Measurements from ENCODE around the gene POFUT2. TPM values are rescaled to one million over a fixed set of nuclear protein-coding genes. Genes with fewer than 3 reads are reported as not detected.

POFUT2 gene
- total RNA-seq, 1 experiment from 2014 or later = 14.3 TPM

GRCh38 chr21:45248893-45249381 lies 38.8 kb downstream of the POFUT2 start:
- in situ Hi-C loops (cut with HindIII; ENCODE audit: low pct_unique_long_range_greater_than_20kb, low sequenced_read_pairs) = no loop called here
- no peak for DNase-seq (ENCODE audit: low read depth, low spot score)

- in situ Hi-C loops (cut with HindIII; ENCODE audit: low pct_unique_long_range_greater_than_20kb, low sequenced_read_pairs) = no loop called here
- DNase-seq (ENCODE audit: low read depth, low spot score) = no peak
Measured at GRCh38 chr21:45248301-45248892, 39.3 kb downstream of the POFUT2 start.

- in situ Hi-C loops (cut with HindIII; ENCODE audit: low pct_unique_long_range_greater_than_20kb, low sequenced_read_pairs) = no loop called here
- no peak for DNase-seq (ENCODE audit: low read depth, low spot score)
Measured at GRCh38 chr21:45246386-45247320, 41.0 kb downstream of the POFUT2 start.

GRCh38 chr21:45244799-45245340 lies 42.8 kb downstream of the POFUT2 start:
- in situ Hi-C loops (cut with HindIII; ENCODE audit: low pct_unique_long_range_greater_than_20kb, low sequenced_read_pairs) = no loop called here
- DNase-seq (ENCODE audit: low read depth, low spot score) = no peak

- in situ Hi-C loops (cut with HindIII; ENCODE audit: low pct_unique_long_range_greater_than_20kb, low sequenced_read_pairs) = no loop called here
- no peak for DNase-seq (ENCODE audit: low read depth, low spot score)
Measured at GRCh38 chr21:45243603-45244002, 44.1 kb downstream of the POFUT2 start.

GRCh38 chr21:45241357-45241756 lies 46.3 kb downstream of the POFUT2 start:
- DNase-seq (ENCODE audit: low read depth, low spot score) = no peak
- in situ Hi-C loops (cut with HindIII; ENCODE audit: low pct_unique_long_range_greater_than_20kb, low sequenced_read_pairs) = no loop called here

GRCh38 chr21:45237401-45237800 lies 50.3 kb downstream of the POFUT2 start:
- in situ Hi-C loops (cut with HindIII; ENCODE audit: low pct_unique_long_range_greater_than_20kb, low sequenced_read_pairs) = no loop called here
- no peak for DNase-seq (ENCODE audit: low read depth, low spot score)

- no peak for DNase-seq (ENCODE audit: low read depth, low spot score)
- in situ Hi-C loops (cut with HindIII; ENCODE audit: low pct_unique_long_range_greater_than_20kb, low sequenced_read_pairs) = no loop called here
Measured at GRCh38 chr21:45236481-45236880, 51.2 kb downstream of the POFUT2 start.

- in situ Hi-C loops (cut with HindIII; ENCODE audit: low pct_unique_long_range_greater_than_20kb, low sequenced_read_pairs) = no loop called here
- DNase-seq (ENCODE audit: low read depth, low spot score) = no peak
Measured at GRCh38 chr21:45235488-45235887, 52.2 kb downstream of the POFUT2 start.

- no peak for DNase-seq (ENCODE audit: low read depth, low spot score)
- in situ Hi-C loops (cut with HindIII; ENCODE audit: low pct_unique_long_range_greater_than_20kb, low sequenced_read_pairs) = no loop called here
Measured at GRCh38 chr21:45234965-45235364, 52.7 kb downstream of the POFUT2 start.

GRCh38 chr21:45234127-45234526 lies 53.6 kb downstream of the POFUT2 start:
- no peak for DNase-seq (ENCODE audit: low read depth, low spot score)

GRCh38 chr21:45231705-45232104 lies 56.0 kb downstream of the POFUT2 start:
- in situ Hi-C loops (cut with HindIII; ENCODE audit: low pct_unique_long_range_greater_than_20kb, low sequenced_read_pairs) = no loop called here
- DNase-seq (ENCODE audit: low read depth, low spot score) = no peak

More at GRCh38 chr21:45234127-45234526, 53.6 kb downstream of the POFUT2 start:
- in situ Hi-C loops (cut with HindIII; ENCODE audit: low pct_unique_long_range_greater_than_20kb, low sequenced_read_pairs) = no loop called here

- no peak for DNase-seq (ENCODE audit: low read depth, low spot score)
- in situ Hi-C loops (cut with HindIII; ENCODE audit: low pct_unique_long_range_greater_than_20kb, low sequenced_read_pairs) = no loop called here
Measured at GRCh38 chr21:45228656-45229240, 58.9 kb downstream of the POFUT2 start.

GRCh38 chr21:45228171-45228641 lies 59.5 kb downstream of the POFUT2 start:
- peak; percentile 43 for DNase-seq (ENCODE audit: low read depth, low spot score)
- in situ Hi-C loops (cut with HindIII; ENCODE audit: low pct_unique_long_range_greater_than_20kb, low sequenced_read_pairs) = no loop called here

GRCh38 chr21:45227735-45228134 lies 60.0 kb downstream of the POFUT2 start:
- DNase-seq (ENCODE audit: low read depth, low spot score) = no peak
- in situ Hi-C loops (cut with HindIII; ENCODE audit: low pct_unique_long_range_greater_than_20kb, low sequenced_read_pairs) = no loop called here

GRCh38 chr21:45226540-45227326 lies 61.0 kb downstream of the POFUT2 start:
- in situ Hi-C loops (cut with HindIII; ENCODE audit: low pct_unique_long_range_greater_than_20kb, low sequenced_read_pairs) = no loop called here
- no peak for DNase-seq (ENCODE audit: low read depth, low spot score)

- DNase-seq (ENCODE audit: low read depth, low spot score) = no peak
- in situ Hi-C loops (cut with HindIII; ENCODE audit: low pct_unique_long_range_greater_than_20kb, low sequenced_read_pairs) = no loop called here
Measured at GRCh38 chr21:45225741-45226327, 61.9 kb downstream of the POFUT2 start.

Data from SK-MEL-5 (cell line).